GM23338 (cell line): Measurements from ENCODE around the gene FHIT.

Experiments
- CREB1 ChIP-seq: fragments of 250-450 bp; sonication (Bioruptor Pico); IDR thresholded peaks from 2 replicates; pipeline ENCODE4 v1.5.0; 2020; ENCODE audit warnings: low read depth, mild to moderate bottlenecking, moderate library complexity
- EZH2 ChIP-seq: fragments of 200-600 bp; sonication (generic); IDR thresholded peaks from one replicate; pipeline ENCODE4 v1.8.0; 2017; ENCODE audit warnings: antibody characterized with exemption, mild to moderate bottlenecking, low read depth; ENCODE audit not compliant: unreplicated experiment
- EZH2phosphoT487 ChIP-seq: fragments of 200-600 bp; sonication (generic); IDR thresholded peaks from one replicate; pipeline ENCODE4 v1.8.1; 2018; ENCODE audit warnings: antibody characterized with exemption; ENCODE audit not compliant: unreplicated experiment
- JUNB ChIP-seq: IDR thresholded peaks from one replicate; pipeline ENCODE4 v1.6.1; 2016; ENCODE audit warnings: antibody characterized with exemption; ENCODE audit not compliant: unreplicated experiment
- NANOG ChIP-seq: IDR thresholded peaks from 2 replicates; pipeline ENCODE4 v1.6.1; 2016; ENCODE audit warnings: antibody characterized with exemption, borderline replicate concordance
- POLR2AphosphoS5 ChIP-seq: IDR thresholded peaks from 2 replicates; pipeline ENCODE4 v1.6.1; 2016; ENCODE audit warnings: antibody characterized with exemption, low read depth
- STAT1 ChIP-seq: IDR thresholded peaks from one replicate; pipeline ENCODE4 v1.6.1; 2016; ENCODE audit warnings: antibody characterized with exemption; ENCODE audit not compliant: unreplicated experiment
- ZNF331 ChIP-seq: fragments of 250-450 bp; sonication (Bioruptor Pico); IDR thresholded peaks from 2 replicates; pipeline ENCODE4 v1.5.0; 2020; ENCODE audit warnings: low read depth, mild to moderate bottlenecking, moderate library complexity
- TF ChIP-seq, protein P1 (sequence below), 2 experiments: fragments of 200-600 bp in 1 of 2; sonication (generic) in 1 of 2; conservative IDR thresholded peaks; 2 replicates each; pipeline versions ENCODE4 v1.5.1 to v1.6.1; 2016 to 2017; ENCODE audit warnings: antibody characterized with exemption in 2 of 2, low read depth in 2 of 2, mild to moderate bottlenecking in 2 of 2, moderate library complexity in 1 of 2
- TF ChIP-seq, protein P2 (sequence below): IDR thresholded peaks from one replicate; pipeline ENCODE4 v1.6.1; 2018; ENCODE audit warnings: antibody characterized with exemption; ENCODE audit not compliant: unreplicated experiment
- TF ChIP-seq, protein P3 (sequence below): fragments of 250-450 bp; sonication (Bioruptor Pico); IDR thresholded peaks from 2 replicates; pipeline ENCODE4 v1.5.0; 2020; ENCODE audit warnings: mild to moderate bottlenecking, moderate library complexity

DNA sequence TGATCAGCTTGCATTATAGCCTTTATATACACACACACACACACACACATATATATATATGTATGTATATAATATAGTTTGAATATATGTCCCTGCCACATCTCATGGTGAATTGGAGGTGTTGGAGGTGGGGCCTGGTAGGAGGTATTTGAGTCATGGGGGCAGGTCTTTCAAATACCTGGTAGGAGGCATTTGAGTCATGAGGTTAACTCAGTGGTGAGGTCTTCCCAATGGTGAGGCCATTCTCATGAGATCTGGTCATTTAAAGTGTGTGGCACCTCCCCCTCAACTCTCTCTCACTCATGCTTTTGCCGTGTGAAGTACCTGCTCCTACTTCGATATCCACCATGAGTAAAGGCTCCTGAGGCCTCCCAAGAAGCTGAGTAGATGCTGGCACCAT is 27.5 kb upstream of the FHIT start:
- TF ChIP-seq, protein P1, sequence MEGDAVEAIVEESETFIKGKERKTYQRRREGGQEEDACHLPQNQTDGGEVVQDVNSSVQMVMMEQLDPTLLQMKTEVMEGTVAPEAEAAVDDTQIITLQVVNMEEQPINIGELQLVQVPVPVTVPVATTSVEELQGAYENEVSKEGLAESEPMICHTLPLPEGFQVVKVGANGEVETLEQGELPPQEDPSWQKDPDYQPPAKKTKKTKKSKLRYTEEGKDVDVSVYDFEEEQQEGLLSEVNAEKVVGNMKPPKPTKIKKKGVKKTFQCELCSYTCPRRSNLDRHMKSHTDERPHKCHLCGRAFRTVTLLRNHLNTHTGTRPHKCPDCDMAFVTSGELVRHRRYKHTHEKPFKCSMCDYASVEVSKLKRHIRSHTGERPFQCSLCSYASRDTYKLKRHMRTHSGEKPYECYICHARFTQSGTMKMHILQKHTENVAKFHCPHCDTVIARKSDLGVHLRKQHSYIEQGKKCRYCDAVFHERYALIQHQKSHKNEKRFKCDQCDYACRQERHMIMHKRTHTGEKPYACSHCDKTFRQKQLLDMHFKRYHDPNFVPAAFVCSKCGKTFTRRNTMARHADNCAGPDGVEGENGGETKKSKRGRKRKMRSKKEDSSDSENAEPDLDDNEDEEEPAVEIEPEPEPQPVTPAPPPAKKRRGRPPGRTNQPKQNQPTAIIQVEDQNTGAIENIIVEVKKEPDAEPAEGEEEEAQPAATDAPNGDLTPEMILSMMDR (conservative IDR thresholded peaks at IDR 0.05; ENCODE audit: low read depth in 2 of 2) = no peak
- TF ChIP-seq, protein P2, sequence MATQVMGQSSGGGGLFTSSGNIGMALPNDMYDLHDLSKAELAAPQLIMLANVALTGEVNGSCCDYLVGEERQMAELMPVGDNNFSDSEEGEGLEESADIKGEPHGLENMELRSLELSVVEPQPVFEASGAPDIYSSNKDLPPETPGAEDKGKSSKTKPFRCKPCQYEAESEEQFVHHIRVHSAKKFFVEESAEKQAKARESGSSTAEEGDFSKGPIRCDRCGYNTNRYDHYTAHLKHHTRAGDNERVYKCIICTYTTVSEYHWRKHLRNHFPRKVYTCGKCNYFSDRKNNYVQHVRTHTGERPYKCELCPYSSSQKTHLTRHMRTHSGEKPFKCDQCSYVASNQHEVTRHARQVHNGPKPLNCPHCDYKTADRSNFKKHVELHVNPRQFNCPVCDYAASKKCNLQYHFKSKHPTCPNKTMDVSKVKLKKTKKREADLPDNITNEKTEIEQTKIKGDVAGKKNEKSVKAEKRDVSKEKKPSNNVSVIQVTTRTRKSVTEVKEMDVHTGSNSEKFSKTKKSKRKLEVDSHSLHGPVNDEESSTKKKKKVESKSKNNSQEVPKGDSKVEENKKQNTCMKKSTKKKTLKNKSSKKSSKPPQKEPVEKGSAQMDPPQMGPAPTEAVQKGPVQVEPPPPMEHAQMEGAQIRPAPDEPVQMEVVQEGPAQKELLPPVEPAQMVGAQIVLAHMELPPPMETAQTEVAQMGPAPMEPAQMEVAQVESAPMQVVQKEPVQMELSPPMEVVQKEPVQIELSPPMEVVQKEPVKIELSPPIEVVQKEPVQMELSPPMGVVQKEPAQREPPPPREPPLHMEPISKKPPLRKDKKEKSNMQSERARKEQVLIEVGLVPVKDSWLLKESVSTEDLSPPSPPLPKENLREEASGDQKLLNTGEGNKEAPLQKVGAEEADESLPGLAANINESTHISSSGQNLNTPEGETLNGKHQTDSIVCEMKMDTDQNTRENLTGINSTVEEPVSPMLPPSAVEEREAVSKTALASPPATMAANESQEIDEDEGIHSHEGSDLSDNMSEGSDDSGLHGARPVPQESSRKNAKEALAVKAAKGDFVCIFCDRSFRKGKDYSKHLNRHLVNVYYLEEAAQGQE = no peak
- TF ChIP-seq EZH2 (no peak), POLR2AphosphoS5 (no peak), JUNB (no peak), CREB1 (CRISPR knock-in tag) (no peak), ZNF331 (CRISPR knock-in tag) (no peak), EZH2phosphoT487 (no peak), STAT1 (no peak), NANOG (no peak)
- TF ChIP-seq, protein P3, sequence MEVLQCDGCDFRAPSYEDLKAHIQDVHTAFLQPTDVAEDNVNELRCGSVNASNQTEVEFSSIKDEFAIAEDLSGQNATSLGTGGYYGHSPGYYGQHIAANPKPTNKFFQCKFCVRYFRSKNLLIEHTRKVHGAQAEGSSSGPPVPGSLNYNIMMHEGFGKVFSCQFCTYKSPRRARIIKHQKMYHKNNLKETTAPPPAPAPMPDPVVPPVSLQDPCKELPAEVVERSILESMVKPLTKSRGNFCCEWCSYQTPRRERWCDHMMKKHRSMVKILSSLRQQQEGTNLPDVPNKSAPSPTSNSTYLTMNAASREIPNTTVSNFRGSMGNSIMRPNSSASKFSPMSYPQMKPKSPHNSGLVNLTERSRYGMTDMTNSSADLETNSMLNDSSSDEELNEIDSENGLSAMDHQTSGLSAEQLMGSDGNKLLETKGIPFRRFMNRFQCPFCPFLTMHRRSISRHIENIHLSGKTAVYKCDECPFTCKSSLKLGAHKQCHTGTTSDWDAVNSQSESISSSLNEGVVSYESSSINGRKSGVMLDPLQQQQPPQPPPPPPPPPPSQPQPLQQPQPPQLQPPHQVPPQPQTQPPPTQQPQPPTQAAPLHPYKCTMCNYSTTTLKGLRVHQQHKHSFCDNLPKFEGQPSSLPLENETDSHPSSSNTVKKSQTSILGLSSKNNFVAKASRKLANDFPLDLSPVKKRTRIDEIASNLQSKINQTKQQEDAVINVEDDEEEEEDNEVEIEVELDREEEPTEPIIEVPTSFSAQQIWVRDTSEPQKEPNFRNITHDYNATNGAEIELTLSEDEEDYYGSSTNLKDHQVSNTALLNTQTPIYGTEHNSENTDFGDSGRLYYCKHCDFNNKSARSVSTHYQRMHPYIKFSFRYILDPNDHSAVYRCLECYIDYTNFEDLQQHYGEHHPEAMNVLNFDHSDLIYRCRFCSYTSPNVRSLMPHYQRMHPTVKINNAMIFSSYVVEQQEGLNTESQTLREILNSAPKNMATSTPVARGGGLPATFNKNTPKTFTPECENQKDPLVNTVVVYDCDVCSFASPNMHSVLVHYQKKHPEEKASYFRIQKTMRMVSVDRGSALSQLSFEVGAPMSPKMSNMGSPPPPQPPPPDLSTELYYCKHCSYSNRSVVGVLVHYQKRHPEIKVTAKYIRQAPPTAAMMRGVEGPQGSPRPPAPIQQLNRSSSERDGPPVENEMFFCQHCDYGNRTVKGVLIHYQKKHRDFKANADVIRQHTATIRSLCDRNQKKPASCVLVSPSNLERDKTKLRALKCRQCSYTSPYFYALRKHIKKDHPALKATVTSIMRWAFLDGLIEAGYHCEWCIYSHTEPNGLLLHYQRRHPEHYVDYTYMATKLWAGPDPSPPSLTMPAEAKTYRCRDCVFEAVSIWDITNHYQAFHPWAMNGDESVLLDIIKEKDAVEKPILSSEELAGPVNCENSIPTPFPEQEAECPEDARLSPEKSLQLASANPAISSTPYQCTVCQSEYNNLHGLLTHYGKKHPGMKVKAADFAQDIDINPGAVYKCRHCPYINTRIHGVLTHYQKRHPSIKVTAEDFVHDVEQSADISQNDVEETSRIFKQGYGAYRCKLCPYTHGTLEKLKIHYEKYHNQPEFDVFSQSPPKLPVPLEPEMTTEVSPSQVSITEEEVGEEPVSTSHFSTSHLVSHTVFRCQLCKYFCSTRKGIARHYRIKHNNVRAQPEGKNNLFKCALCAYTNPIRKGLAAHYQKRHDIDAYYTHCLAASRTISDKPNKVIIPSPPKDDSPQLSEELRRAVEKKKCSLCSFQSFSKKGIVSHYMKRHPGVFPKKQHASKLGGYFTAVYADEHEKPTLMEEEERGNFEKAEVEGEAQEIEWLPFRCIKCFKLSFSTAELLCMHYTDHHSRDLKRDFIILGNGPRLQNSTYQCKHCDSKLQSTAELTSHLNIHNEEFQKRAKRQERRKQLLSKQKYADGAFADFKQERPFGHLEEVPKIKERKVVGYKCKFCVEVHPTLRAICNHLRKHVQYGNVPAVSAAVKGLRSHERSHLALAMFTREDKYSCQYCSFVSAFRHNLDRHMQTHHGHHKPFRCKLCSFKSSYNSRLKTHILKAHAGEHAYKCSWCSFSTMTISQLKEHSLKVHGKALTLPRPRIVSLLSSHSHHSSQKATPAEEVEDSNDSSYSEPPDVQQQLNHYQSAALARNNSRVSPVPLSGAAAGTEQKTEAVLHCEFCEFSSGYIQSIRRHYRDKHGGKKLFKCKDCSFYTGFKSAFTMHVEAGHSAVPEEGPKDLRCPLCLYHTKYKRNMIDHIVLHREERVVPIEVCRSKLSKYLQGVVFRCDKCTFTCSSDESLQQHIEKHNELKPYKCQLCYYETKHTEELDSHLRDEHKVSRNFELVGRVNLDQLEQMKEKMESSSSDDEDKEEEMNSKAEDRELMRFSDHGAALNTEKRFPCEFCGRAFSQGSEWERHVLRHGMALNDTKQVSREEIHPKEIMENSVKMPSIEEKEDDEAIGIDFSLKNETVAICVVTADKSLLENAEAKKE (CRISPR knock-in tag) = no peak
